ENCODE results near the gene MXRA8.
"Not testable (repeated sequence)": the region's sequence is repeated elsewhere in the genome, so short reads cannot be mapped to it uniquely, and the experiment has no call there.

- not testable (repeated sequence) for TF ChIP-seq CTCF, POLR2A (IDR thresholded peaks at IDR 0.05)
These were observed 11.7 kb upstream of the MXRA8 start for GRCh38 chr1:1370094-1370493.
